Esophagus squamous epithelium (tissue), 5 donors: ENCODE data around the gene TUBB6. TPM values are rescaled to one million over a fixed set of nuclear protein-coding genes. Genes with fewer than 3 reads are reported as not detected.

Experiments used
- DNase-seq: peaks from one replicate; lab custom pipeline; 2025; lab: John Stamatoyannopoulos, UW
- H3K27ac ChIP-seq, 4 donors: fragments of 200-600 bp; sonication (generic); one replicate each; pipeline ENCODE4 v1.5.1; 2016 to 2019; ENCODE audit warnings: mild to moderate bottlenecking in 1 of 4
- H3K27me3 ChIP-seq, 4 donors: fragments of 200-600 bp; sonication (generic); 1 replicate in 3 of 4; 2 replicates in 1 of 4; pipeline versions ENCODE4 v1.5.1 to v1.6.0; 2017 to 2021; ENCODE audit warnings: antibody characterized with exemption in 1 of 4
- H3K36me3 ChIP-seq, 3 donors: fragments of 200-600 bp; sonication (generic); one replicate each; pipeline ENCODE4 v1.5.1; 2016 to 2019
- H3K4me1 ChIP-seq, 3 donors: fragments of 200-600 bp; sonication (generic); one replicate each; pipeline ENCODE4 v1.5.1; 2017 to 2019
- H3K4me3 ChIP-seq, 4 donors: fragments of 200-600 bp; sonication (generic); 1 replicate in 3 of 4; 2 replicates in 1 of 4; pipeline ENCODE4 v1.5.1; 2016 to 2019; ENCODE audit warnings: mild to moderate bottlenecking in 2 of 4, moderate library complexity in 1 of 4
- H3K9me3 ChIP-seq, 3 donors: fragments of 200-600 bp; sonication (generic); one replicate each; pipeline ENCODE4 v1.5.1; 2016 to 2019
- POLR2A ChIP-seq, 4 donors: fragments of 450-650 bp; IDR thresholded peaks; one replicate each; pipeline ENCODE4 v1.6.1; 2017; ENCODE audit warnings: antibody characterized with exemption in 4 of 4, mild to moderate bottlenecking in 4 of 4, moderate library complexity in 3 of 4
- WGBS, 2 donors: methylation state at CpG; one replicate each; pipeline ENCODE4 v1.1.5; 2018; 5-methylcytosine and 5-hydroxymethylcytosine counted together
- intact Hi-C: fragments of 100-400 bp; cut with DNase I; formaldehyde crosslinking; loops from one replicate; pipeline ENCODE4 v1.15.0; 2022
- total RNA-seq, 4 donors: library from RNA; depleted of rRNA; stranded (reverse); fragments of >200 nt; gene quantifications; one replicate each; pipeline ENCODE4 v1.1.0, GENCODE V29; 2016
- TF ChIP-seq, protein P1 (sequence below), 6 experiments: fragments of 450-650 bp in 4 of 6; fragments of 200-600 bp in 2 of 6; sonication (generic) in 2 of 6; IDR thresholded peaks; one replicate each; pipeline ENCODE4 v1.5.1; 2016 to 2019; ENCODE audit warnings: antibody characterized with exemption in 6 of 6, mild to moderate bottlenecking in 4 of 6, moderate library complexity in 4 of 6
- donor health status: DM: yes; HTN: yes; CAD: no.

Gene TUBB6
- total RNA-seq, 4 donors from 2014 or later, result 288 to 406 (median 337) TPM

DNA sequence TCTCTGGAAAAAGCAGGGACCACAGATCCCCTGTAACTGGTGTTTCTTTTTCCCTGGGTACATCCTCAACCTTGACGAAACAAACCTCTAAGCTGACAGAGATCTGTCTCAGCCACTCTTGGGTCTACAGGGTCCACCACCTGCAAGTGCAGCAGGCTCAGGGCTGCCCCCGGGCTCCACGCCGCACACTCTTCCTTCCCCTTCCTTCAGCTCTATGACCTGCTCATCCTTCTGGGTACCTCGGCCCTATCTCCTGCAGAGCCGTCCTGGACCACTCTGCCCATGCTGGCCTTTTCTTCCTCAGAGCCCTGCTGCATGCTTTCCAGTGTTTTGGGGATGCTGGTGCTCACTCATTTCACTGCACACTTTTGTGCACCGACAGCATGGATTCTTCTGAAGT, 27.5 kb downstream of the TUBB6 start:
- TF ChIP-seq, protein P1, sequence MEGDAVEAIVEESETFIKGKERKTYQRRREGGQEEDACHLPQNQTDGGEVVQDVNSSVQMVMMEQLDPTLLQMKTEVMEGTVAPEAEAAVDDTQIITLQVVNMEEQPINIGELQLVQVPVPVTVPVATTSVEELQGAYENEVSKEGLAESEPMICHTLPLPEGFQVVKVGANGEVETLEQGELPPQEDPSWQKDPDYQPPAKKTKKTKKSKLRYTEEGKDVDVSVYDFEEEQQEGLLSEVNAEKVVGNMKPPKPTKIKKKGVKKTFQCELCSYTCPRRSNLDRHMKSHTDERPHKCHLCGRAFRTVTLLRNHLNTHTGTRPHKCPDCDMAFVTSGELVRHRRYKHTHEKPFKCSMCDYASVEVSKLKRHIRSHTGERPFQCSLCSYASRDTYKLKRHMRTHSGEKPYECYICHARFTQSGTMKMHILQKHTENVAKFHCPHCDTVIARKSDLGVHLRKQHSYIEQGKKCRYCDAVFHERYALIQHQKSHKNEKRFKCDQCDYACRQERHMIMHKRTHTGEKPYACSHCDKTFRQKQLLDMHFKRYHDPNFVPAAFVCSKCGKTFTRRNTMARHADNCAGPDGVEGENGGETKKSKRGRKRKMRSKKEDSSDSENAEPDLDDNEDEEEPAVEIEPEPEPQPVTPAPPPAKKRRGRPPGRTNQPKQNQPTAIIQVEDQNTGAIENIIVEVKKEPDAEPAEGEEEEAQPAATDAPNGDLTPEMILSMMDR (IDR thresholded peaks at IDR 0.05), result no peak
- no peak for TF ChIP-seq POLR2A (IDR thresholded peaks at IDR 0.05)
- Histone ChIP-seq H3K4me1 (no peaks in the 10 kb centered on the region), H3K27me3 (no peaks in the 10 kb centered on the region), H3K27ac (no peak overlapping the region), H3K9me3 (no peaks in the 10 kb centered on the region), H3K36me3 (peaks cover 0 to 91% (median 10%) of the 10 kb centered on the region in 3 donors), H3K4me3 (no peak overlapping the region)
- intact Hi-C loops, result no loop called here
- no peak for DNase-seq
- 87 to 90% methylated on average over 7 of the region's 7 CpGs for WGBS, 2 donors

GRCh38 chr18:12336171-12336613, 28.2 kb downstream of the TUBB6 start:
- 60 to 78% methylated on average over 2 of the region's 2 CpGs for WGBS, 2 donors
- Histone ChIP-seq H3K27me3 (no peaks in the 10 kb centered on the region), H3K27ac (no peak overlapping the region), H3K36me3 (peaks cover 0 to 91% (median 10%) of the 10 kb centered on the region in 3 donors), H3K4me1 (no peaks in the 10 kb centered on the region), H3K9me3 (no peaks in the 10 kb centered on the region), H3K4me3 (no peak overlapping the region)
- intact Hi-C loops, result no loop called here
- TF ChIP-seq, protein P1 (IDR thresholded peaks at IDR 0.05), result no peak
- TF ChIP-seq POLR2A (IDR thresholded peaks at IDR 0.05), result no peak
- DNase-seq, result no peak

DNA sequence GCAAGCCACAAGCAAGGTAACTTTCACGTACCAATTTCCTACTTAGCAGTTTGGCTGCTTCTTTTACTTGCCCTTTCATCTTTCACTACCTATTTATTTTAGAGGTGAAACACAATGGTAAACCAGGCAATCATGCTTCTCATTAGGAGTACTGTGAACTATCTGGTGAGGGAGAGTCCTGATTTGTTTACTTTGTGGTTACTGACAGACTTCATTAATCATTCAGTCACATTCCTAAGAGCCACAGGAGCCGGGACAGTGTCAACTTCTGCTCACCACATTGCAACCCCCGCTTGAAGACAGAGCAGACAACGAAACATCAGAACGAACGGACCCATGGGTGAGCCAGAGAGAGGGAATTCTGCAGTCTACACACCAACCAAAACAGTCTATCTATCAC, 28.8 kb downstream of the TUBB6 start:
- H3K36me3 ChIP-seq, result peaks cover 0 to 91% (median 10%) of the 10 kb centered on the region in 3 donors
- H3K27ac ChIP-seq, result peak overlapping the region in 1 of 4 donors; percentile 5

DNA sequence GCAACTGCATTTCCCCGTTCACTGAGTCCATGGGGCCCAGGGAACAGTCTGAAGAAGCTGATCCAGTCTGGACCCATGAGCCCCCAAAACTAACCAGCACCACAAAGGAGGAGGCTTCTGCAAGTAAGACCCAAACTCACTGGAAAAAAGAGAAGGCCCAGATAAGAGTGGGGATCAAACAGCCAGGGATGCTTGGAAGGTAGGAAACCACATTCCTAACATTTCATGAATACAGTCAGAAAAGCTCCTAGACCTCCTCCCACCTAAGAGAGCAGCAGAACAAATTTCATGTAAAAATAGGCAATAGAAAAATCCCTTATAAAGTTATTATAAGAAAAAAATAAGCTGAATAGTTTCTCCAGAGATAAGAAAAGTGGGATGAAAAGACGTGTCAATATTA, 30.3 kb downstream of the TUBB6 start:
- Histone ChIP-seq H3K27me3 (no peaks in the 10 kb centered on the region), H3K4me3 (no peak overlapping the region), H3K4me1 (no peaks in the 10 kb centered on the region), H3K36me3 (peaks cover 0 to 100% (median 19%) of the 10 kb centered on the region in 3 donors), H3K9me3 (no peaks in the 10 kb centered on the region), H3K27ac (no peak overlapping the region)
- intact Hi-C loops, result no loop called here
- TF ChIP-seq POLR2A (IDR thresholded peaks at IDR 0.05), result no peak
- TF ChIP-seq, protein P1 (IDR thresholded peaks at IDR 0.05), result no peak
- WGBS, 2 donors, result 94 to 96% methylated on average over 1 to 2 of the region's 2 CpGs
- DNase-seq, result no peak

More for the DNA sequence above, 28.8 kb downstream of the TUBB6 start:
- TF ChIP-seq, protein P1 (IDR thresholded peaks at IDR 0.05), result no peak
- H3K9me3 ChIP-seq, result no peaks in the 10 kb centered on the region
- DNase-seq, result no peak
- H3K27me3 ChIP-seq, result no peaks in the 10 kb centered on the region
- no peak overlapping the region for H3K4me3 ChIP-seq
- WGBS, 2 donors, result 66 to 81% methylated on average over 6 of the region's 6 CpGs
- H3K4me1 ChIP-seq, result no peaks in the 10 kb centered on the region
- intact Hi-C loops, result no loop called here

GRCh38 chr18:12340945-12341660, 33.1 kb downstream of the TUBB6 start:
- no peak for TF ChIP-seq POLR2A (IDR thresholded peaks at IDR 0.05)
- TF ChIP-seq, protein P1 (IDR thresholded peaks at IDR 0.05), result no peak
- peaks cover 10 to 100% (median 40%) of the 10 kb centered on the region in 3 donors for H3K36me3 ChIP-seq

More at GRCh38 chr18:12340945-12341660, 33.1 kb downstream of the TUBB6 start:
- no peak for DNase-seq
- Histone ChIP-seq H3K4me1 (no peaks in the 10 kb centered on the region), H3K27ac (no peak overlapping the region), H3K9me3 (no peaks in the 10 kb centered on the region), H3K27me3 (no peaks in the 10 kb centered on the region), H3K4me3 (no peak overlapping the region)
- intact Hi-C loops, result no loop called here
- 83 to 88% methylated on average over 5 of the region's 5 CpGs for WGBS, 2 donors
